Upper lobe of right lung (tissue), 1 donor: ENCODE results near the gene TMEM176A. TPM values are rescaled to one million over a fixed set of nuclear protein-coding genes. Genes with fewer than 3 reads are reported as not detected.

Source experiments
- ATAC-seq: fragments of 200-7000 bp; cut with Tn5 transposase; one replicate; pipeline ENCODE4 v1.9.1; 2020; ENCODE audit warnings: mild to moderate bottlenecking, moderate library complexity
- DNase-seq: peaks from one replicate; pipeline ENCODE4 v3.0.0-alpha.2; 2020
- H3K27ac ChIP-seq: fragments of 200-600 bp; one replicate; pipeline ENCODE4 v1.8.0; 2022
- H3K27me3 ChIP-seq: fragments of 200-600 bp; one replicate; pipeline ENCODE4 v1.8.0; 2022; ENCODE audit warnings: mild to moderate bottlenecking
- H3K36me3 ChIP-seq: fragments of 200-600 bp; one replicate; pipeline ENCODE4 v1.8.0; 2022
- H3K4me1 ChIP-seq: fragments of 200-600 bp; one replicate; pipeline ENCODE4 v1.8.0; 2022
- H3K4me3 ChIP-seq: fragments of 200-600 bp; one replicate; pipeline ENCODE4 v1.8.0; 2022; ENCODE audit warnings: mild to moderate bottlenecking
- H3K9me3 ChIP-seq: fragments of 200-600 bp; one replicate; pipeline ENCODE4 v1.8.0; 2022
- CTCF ChIP-seq: fragments of 200-600 bp; IDR thresholded peaks from one replicate; pipeline ENCODE4 v1.8.0; 2022; ENCODE audit warnings: antibody characterized with exemption
- intact Hi-C: fragments of 100-400 bp; cut with DNase I; formaldehyde crosslinking; loops from one replicate; pipeline ENCODE4 v1.11.0; 2022
- total RNA-seq: library from RNA; stranded (reverse); fragmentation: NEBNext Ultra II Directional; extraction: Animal tissue kit (Norgen Biotek cat#: 25700); gene quantifications from one replicate; pipeline ENCODE4 v1.2.1, GENCODE V29; 2021
- donor health status: DM: no; HTN: yes; CAD: no; lungs with severe emphysema.

TMEM176A gene
- total RNA-seq, 1 donor from 2014 or later = 63.7 TPM

DNA sequence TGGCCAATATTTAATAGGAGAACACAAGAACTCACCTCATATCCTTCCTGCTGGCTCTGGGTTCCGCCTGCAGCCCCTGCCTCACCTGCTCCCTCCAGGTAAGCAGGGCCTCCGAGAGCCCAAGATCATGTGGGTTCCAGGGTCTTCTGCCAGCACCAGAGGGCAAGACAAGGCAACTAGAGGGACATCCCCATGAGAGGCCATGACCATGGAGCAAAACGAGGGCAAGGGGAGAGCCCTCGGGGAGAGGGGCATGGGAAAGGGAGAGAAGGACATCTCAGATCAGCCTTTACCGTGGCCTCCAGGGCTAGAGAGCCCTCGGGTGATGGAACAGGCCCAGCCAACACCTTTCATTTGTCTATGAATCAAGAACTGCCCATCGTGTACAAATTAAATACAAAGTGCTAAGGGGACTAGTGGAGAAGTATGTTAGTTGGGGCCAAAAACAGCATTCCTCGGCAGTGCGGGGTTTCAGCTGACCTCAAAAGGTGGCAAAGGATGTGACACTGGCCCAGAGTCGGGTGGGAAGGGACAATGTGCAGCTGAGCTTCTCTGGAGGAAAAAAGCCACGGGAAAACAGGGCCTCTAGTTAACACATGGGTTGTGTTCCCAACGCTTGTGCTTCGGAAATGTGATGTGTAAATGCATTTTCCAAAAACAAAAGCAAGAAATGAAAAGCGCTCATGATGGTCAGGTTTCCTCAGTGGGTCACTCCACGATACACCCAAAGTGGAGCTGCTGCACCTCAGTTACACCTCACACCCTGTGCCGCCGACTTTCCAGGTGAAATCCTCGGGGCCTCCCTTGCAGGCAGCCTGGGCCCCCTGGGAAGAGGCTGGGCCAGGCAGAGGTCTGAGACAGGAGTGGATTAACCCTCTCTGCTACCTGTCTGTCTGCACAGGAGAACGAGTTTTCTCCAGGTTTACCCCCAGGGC, 53.8 kb downstream of the TMEM176A start:
- intact Hi-C loops = no loop called here
- no peak for TF ChIP-seq CTCF
- no peaks in the 10 kb centered on the region for H3K9me3 ChIP-seq
- no peak overlapping the region for H3K4me3 ChIP-seq
- no peak overlapping the region for H3K27ac ChIP-seq
- no peak for DNase-seq
- peaks cover 17% of the 10 kb centered on the region for H3K27me3 ChIP-seq
- ATAC-seq = no peak
- no peaks in the 10 kb centered on the region for H3K36me3 ChIP-seq
- no peaks in the 10 kb centered on the region for H3K4me1 ChIP-seq

Other genes with a start within 250 kb of the TMEM176A start
- 83.3 TPM for gene GIMAP4, start 233.4 kb upstream of the TMEM176A start, total RNA-seq
- 61.7 TPM for gene GIMAP6, start 168.4 kb upstream of the TMEM176A start, total RNA-seq
- gene GIMAP2, start 115.1 kb upstream of the TMEM176A start, total RNA-seq = 33.0 TPM
- gene GIMAP1, start 84.2 kb upstream of the TMEM176A start, total RNA-seq = 13.0 TPM
- 41.8 TPM for gene GIMAP5, start 63.4 kb upstream of the TMEM176A start, total RNA-seq
- gene TMEM176B, start 405 bp upstream of the TMEM176A start, total RNA-seq = 68.2 TPM
- 0.64 TPM for gene AOC1, start 51.7 kb downstream of the TMEM176A start, total RNA-seq
- 3.6 TPM for gene KCNH2, start 177.6 kb downstream of the TMEM176A start, total RNA-seq
- gene NOS3, start 190.2 kb downstream of the TMEM176A start, total RNA-seq = 42.9 TPM
- 0.17 TPM for gene ATG9B, start 223.7 kb downstream of the TMEM176A start, total RNA-seq
- gene ABCB8, start 227.7 kb downstream of the TMEM176A start, total RNA-seq = 40.6 TPM
- gene ASIC3, start 247.8 kb downstream of the TMEM176A start, total RNA-seq = 2.6 TPM